CD4-positive, alpha-beta T cell treated with Interferon alpha-2 for 1 hour (primary cell): ENCODE data around the gene LIMS2.

Source experiments
- DNase-seq, 2 donors: peaks; one replicate each; pipeline ENCODE4 v3.0.0-alpha.2; 2020 to 2022

The LIMS2 gene, protein sequence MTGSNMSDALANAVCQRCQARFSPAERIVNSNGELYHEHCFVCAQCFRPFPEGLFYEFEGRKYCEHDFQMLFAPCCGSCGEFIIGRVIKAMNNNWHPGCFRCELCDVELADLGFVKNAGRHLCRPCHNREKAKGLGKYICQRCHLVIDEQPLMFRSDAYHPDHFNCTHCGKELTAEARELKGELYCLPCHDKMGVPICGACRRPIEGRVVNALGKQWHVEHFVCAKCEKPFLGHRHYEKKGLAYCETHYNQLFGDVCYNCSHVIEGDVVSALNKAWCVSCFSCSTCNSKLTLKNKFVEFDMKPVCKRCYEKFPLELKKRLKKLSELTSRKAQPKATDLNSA

DNA sequence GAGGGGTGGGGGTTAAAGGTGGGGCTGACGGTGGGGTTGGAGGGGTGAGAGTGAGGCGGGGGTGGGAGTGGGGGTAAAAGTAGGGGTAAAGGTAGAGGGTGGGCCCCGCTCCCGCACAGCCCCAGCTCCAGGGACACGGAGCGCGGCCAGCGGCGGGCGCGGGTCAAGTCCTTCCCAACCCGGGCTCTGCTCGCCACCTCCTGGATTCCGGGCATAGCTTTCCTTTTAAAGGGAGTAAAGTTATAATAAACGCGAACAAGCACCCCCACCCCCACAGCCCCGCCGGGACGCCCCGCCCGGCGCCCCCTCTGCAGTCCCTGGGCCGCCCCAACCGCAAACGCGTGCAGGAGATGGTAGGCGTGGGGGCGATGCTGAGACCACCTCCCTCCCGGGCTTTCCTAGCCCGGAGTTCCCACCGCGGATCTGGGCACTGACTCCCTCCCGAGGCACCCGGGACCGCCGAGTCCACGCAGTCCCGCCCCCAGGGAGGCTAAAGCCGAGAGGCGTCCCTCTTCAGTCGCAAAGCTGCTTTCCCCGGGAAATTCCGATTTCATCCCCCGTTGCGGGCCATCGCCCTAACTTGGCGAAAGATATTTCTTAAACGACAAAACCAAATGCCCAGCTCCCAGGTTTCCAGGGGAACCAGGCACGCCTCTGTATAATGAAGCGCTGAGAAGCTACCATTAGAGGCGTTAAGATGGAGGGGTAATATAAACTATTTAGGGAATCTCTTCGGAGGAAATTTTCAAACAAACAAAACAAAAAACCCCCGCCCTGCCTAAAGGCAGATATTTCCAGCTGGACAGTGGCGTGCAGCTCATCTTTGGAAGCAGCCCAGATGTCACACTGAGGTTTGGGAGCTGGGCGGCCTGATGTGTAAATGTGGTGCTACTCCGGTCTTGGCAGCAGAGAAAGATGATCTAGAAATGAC lies at the start of gene LIMS2:
Gene LIMS2, minus strand, starts transcription at position 200 of the 931 bp plus-strand sequence. CDS start 506 bp downstream, outside the sequence.
- DNase-seq: no peak

DNA sequence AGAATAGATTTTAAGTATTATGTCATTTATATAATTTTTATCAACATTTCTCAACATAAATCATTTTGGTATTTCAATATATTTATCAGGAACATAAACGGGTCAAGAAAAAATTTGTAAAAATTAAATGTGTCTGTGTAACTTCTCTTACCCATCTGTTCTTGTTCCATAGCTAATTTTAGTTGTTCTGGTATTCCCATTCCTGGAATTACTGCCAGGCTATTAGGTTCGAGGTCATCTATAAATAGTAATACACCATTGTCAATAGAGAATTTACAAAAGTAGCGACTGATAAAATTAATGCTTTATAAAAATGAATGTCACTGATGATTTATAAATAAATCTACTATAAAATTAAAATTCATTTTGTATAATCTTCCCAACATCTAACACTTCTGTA lies 47.5 kb upstream of the LIMS2 start:
- DNase-seq: no peak

DNA sequence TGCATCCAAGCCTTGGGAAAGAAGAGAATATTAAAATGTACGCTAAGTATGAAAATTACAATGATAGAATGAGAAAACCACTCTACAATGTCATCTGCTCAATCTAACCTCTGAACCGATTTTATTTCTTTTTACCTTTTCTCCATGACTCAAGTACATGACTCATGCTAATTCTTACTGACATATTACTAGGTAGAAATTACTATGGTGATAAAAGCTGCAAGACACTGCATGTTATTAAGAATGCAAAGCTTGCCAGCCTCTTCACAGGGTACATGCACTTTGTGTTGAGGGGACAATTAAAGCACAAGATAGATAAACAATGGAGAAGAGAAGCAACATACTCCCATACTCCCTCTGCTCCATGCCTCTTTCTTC lies 46.6 kb upstream of the LIMS2 start:
- DNase-seq: no peak

DNA sequence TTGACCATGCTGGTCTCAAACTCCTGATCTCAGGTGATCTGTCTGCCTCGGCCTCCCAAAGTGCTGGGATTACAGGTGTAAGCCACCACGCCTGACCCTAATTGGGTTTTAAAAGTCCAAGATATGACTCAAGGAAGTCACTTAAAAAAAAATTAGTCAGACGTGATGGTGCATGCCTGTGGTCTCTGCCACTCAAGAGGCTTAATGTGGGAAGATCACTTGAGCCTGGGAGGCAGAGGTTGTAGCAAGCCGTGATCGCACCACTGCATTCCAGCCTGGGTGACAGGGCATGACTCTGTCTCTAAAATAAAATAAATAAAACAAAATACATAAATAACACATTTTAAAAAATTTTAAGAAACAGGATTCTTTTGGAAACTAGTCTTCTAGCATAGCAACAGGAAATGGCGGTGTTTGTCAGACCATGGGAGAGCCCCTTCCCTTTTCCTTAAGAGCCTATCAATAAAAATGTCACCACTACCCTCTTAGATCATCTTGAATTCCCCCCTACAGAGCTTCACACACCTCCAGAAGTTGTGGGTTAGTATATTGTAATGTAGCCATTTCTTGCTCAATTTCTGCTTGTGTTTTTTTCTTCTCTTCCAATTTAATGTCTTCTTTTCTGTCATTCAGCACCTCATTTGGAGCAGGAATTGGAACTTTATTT lies 46.1 kb upstream of the LIMS2 start:
- no peak for DNase-seq

DNA sequence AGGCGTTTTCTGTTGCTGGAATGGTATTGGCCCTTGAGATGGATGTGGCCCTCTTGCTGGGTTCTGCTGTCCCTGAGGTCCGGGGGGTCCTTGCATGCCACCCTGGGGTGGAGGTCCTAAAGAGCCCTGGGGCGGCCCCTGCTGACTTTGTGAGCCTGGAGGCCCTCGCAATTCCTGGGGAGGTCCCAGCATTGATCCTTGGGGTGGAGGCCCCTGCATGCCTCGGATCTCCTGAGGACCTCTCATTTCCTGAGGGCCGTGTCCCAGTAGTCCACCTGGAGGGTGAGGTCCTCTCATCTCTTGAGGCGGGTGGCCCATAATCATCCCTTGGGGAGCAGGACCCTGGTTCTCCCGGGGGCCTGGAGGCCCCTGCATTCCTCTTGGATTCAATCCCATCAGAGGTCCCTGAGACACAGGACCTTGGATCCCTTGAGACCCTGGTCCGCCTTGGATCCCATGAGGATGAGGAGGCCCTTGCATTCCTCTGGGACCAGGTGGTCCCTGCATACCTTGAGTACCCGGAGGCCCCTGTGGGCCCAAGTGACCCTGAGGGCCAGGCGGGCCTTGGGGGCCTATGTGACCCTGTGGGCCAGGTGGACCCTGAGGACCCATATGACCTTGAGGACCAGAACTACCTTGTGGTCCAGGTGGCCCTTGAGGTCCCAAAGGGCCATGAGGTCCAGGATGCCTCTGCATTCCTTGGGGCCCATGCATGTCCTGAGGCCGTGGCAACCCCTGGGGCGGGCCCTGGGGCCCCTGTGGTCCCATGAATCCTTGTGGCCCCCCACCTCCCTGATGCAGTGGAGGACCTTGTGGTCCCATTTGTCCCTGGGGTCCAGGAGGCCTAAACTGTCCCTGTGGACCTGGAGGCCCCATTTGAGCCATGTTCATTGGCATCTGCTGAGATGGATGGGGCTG lies 44.2 kb upstream of the LIMS2 start:
- DNase-seq: no peak

DNA sequence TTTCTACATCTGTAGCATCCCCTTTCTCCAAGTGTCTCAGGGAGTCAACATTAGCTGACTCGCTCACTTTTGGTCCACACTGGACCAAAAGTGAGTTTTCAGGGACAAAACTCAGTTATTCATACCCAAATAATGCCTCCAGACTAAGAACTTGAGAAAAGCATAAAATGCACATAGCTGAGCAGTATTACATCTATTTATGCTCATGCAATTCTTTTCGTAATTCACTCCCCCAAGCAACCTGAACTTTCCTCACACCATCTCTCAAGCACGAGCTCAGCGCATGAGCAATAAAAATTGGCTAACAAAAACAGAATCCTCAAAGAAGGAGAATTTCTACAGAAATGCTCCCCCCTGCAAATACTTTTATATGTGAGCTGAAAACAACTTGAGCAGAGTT lies 42.9 kb upstream of the LIMS2 start:
- DNase-seq: no peak

DNA sequence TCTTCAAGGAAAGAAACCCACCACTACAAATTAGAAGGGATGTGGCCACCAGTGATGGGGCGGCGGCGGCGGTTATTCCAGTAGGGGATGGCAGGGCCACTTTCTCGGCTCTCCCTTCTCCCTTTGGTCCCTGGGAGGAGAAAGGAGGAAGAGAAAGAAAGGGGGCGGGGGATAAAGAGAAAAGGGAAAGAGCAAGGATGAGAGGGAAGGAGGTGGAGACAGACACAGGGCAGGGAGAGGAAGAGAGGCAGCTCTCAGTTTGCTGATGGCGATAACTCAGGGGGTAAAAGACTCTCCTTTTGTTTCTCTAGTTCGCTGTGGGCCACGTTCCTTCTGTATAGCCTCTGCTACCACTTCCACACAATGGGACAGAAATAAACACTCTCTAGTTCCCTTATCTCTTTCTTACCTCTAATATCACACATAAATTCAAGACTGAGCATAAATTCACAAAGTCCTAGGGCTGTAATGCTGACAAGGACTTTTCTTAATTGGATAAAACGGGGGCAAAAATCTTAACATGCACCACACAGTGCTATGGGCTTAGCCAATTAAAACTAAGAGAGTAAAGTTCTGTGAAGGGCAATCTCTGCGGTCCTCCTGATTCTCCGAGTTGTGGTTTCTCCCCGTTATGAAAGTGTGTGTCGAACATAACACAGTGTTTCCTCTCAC lies 40.6 kb upstream of the LIMS2 start:
- DNase-seq: no peak

DNA sequence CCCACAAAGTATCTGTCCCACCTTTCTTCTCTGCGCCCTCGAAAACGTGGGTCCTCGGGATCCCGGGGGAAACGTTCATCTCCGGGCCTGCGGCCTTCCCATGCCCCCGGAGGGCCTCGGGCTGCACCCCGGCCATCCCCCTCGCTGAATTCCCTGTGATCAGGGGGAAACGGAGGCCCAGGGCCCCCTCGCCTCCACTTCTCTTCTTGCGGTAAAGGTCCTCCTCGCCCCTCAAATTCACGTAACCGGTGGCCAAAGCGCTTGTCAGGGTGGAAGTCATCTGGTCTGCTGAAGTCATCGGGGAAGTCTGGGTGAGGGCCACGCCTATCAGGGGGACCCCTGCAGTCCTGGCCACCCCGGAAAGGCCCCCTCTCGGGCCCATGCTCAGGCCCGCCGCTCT lies 38.2 kb upstream of the LIMS2 start:
- DNase-seq: no peak

- DNase-seq: no peak
These were observed 37.7 kb upstream of the LIMS2 start for GRCh38 chr2:127712999-127713398.

DNA sequence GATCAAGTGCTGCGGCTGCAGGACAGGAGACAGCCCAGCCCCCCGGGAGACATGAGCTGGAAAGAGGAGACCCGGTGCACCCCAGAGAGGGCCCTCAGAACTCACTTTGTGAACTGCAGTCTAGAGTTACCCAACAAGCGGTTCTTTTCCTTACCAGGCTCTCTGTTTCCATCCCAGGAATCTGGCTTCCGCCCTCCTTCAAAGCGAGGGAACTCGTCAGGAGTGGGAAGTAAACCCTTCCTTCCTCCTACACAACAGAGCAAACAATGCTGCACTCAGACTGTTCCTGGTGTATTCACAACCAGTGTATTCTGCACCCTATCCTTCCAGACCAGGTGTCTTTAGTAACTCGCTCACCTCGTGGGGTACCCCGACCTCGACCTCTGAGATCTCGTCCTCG lies 34.0 kb upstream of the LIMS2 start:
- DNase-seq: no peak

DNA sequence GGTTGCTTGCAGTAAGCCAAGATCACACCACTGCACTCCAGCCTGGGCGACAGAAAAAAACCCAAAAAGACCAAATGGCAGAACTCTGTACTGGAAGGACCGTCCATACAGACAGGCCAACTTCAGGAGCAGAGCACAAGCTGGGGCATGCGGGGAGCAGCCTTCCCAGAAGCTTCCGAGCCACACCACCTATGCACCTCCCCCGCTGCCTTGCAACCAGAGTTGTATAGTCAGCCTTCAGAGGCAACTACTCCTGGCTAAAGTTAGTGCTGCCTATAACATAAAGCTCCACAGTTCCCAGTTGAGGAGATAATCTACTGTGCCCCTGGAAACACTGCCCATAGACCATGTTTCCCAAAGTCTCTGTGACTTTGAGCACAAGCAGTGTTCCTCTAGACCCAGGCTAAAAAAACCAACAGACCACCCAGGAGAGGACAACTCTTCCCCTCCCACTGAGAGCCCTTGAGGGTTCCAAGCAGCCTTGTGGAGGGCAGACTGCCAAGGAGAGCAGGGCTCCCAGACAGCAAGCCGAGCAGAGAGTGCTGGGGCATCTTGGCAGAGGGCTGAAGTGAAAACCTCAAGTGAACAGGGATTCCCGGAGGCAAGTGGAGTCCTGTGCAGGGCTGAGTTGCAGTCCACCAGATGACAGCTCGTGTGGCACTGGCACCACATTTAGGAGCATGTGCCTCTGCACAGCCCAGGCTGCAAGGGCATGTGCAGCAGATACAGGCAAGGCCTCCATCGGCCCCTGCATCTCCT lies 32.7 kb upstream of the LIMS2 start:
- DNase-seq: no peak

- DNase-seq: no peak
These were observed 31.1 kb upstream of the LIMS2 start for GRCh38 chr2:127706215-127706990.

DNA sequence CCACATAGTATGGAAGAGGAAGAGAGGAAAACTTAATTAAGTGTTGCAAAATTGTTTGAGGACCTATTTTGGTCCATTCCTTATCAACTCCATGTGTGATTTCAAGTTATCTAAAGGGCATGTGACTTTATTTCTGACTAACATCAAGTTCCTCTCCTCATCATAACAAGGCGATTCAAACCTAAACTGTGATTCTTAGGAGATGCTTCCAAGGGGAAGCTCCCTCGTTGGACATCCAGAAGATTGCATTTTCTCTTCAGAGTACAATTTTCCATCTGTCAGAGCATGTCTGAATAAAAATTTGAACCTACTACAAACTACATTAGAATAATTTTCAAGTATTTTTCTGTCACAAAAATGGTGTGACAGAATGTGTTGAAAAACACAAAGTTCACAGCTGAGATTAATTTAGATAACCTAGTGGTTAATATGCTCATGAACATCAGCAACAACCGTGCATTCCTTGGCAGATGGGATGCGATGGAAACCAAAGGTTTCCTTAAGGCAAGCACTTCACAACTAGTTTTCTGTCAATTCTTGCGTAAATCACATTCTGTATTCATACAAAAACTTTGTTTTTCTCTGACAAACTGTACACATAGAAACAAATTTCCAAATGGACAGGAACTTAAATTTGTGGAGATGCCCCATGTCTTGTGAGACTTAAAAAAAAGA lies 30.2 kb upstream of the LIMS2 start:
- DNase-seq: no peak

GRCh38 chr2:127704641-127705390 lies 29.5 kb upstream of the LIMS2 start:
- DNase-seq: no peak

DNA sequence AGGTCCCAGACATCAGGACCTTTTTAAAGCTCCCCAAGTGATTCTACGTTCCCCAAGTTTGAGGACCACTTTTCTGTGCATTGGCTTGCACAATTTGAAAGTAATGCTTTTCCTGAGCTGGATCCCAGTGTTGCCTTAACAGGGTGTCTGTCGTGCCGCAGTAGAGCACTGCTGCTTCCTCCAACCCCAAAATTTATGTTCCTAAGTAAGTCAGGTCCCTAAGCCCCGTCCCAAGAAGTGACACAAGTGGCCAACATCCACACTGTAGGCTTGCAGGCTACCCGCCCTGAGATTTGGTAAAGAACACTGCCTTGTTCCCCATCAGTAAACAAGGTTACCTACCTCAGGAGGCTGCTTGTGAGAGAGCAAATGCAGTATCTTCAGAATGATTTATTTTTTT lies 28.0 kb upstream of the LIMS2 start:
- no peak for DNase-seq

DNA sequence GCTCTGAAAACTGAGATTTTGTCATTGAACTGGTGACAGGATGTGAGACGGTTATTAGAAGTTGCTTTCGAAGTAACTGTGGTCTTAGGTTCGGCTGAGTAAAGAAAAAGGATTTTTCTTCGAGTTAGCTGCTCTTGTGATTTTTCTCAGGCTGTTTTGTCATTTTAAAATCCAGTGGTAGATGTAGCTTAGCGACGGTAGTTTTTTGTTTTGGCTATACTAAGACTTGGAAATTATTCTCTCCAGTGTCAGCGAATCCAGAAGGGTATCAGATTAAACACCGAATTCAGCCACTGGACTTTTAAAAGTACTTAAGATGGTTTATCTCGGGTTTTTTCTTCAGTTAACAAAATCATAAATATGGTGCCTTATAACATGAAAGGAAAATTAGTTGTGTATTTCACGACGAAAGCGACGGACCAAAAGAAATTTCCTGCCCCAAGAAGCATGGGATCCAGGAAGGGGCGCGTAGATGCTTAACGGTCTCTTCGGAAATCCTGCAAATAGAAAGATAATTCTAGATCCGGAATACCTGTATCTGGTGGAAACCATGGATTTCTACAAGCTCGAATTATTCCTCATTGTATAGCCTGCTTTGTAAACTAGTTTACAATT lies 27.2 kb upstream of the LIMS2 start:
- no peak for DNase-seq

GRCh38 chr2:127701651-127702394 lies 26.5 kb upstream of the LIMS2 start:
- peak; percentile 80 to 84 for DNase-seq

GRCh38 chr2:127701193-127701650 lies 25.9 kb upstream of the LIMS2 start, which contains the start of gene SFT2D3:
Gene SFT2D3 (plus strand): TSS chr2:127701497. CDS start chr2:127701529, 32 bp downstream.
- peak; percentile 88 to 91 for DNase-seq
